Fibroblast of lung (primary cell): ENCODE measurements around the gene P4HA3. TPM values are rescaled to one million over a fixed set of nuclear protein-coding genes. Genes with fewer than 3 reads are reported as not detected.

ENCODE experiments used
- DNase-seq, 2 donors: peaks; one replicate each; pipeline versions ENCODE4 v3.0.0 to v3.0.0-alpha.2; 2010; ENCODE audit warnings: low read depth in 2 of 2
- H2AFZ ChIP-seq: 2 replicates; pipeline ENCODE4 v1.5.1; 2012; ENCODE audit warnings: low read length, control low read depth, inconsistent platforms
- H3K27ac ChIP-seq: 2 replicates; pipeline ENCODE4 v1.5.1; 2011; ENCODE audit warnings: low read length, control low read depth; ENCODE audit not compliant: insufficient read depth
- H3K27me3 ChIP-seq: 2 replicates; pipeline ENCODE4 v1.5.1; 2011; ENCODE audit warnings: mild to moderate bottlenecking, low read length; ENCODE audit not compliant: control insufficient read depth, insufficient read depth
- H3K36me3 ChIP-seq: 2 replicates; pipeline ENCODE4 v1.5.1; 2011; ENCODE audit warnings: low read length; ENCODE audit not compliant: control insufficient read depth, insufficient read depth
- H3K4me1 ChIP-seq: 2 replicates; pipeline ENCODE4 v1.5.1; 2011; ENCODE audit warnings: low read length; ENCODE audit not compliant: control insufficient read depth, insufficient read depth; ENCODE audit errors: extremely low read depth
- H3K4me2 ChIP-seq: 2 replicates; pipeline ENCODE4 v1.5.1; 2011; ENCODE audit warnings: low read length, control low read depth; ENCODE audit not compliant: insufficient read depth; ENCODE audit errors: extremely low read depth
- H3K4me3 ChIP-seq, 4 experiments: fragments of 200-600 bp in 1 of 4; sonication (generic) in 1 of 4; replicated peaks in 1 of 4; 2 replicates each; pipeline ENCODE4 v1.5.1; 2011 to 2016; ENCODE audit warnings: low read length in 4 of 4, low read depth in 3 of 4, mild to moderate bottlenecking in 3 of 4, control low read depth in 2 of 4, inconsistent platforms in 1 of 4, mixed read lengths in 1 of 4; ENCODE audit not compliant: insufficient read depth in 1 of 4; ENCODE audit errors: control extremely low read depth in 1 of 4
- H3K79me2 ChIP-seq: 2 replicates; pipeline ENCODE4 v1.5.1; 2012; ENCODE audit warnings: mild to moderate bottlenecking, low read length, inconsistent platforms; ENCODE audit not compliant: control insufficient read depth, insufficient read depth
- H3K9ac ChIP-seq: 2 replicates; pipeline ENCODE4 v1.5.1; 2011; ENCODE audit warnings: mild to moderate bottlenecking, low read length, control low read depth; ENCODE audit not compliant: insufficient read depth
- H3K9me3 ChIP-seq: 2 replicates; pipeline ENCODE4 v1.5.1; 2012; ENCODE audit warnings: low read depth, low read length; ENCODE audit not compliant: control insufficient read depth, insufficient read depth
- H4K20me1 ChIP-seq: 2 replicates; pipeline ENCODE4 v1.5.1; 2011; ENCODE audit warnings: low read length; ENCODE audit not compliant: control insufficient read depth, insufficient read depth; ENCODE audit errors: extremely low read depth
- EZH2 ChIP-seq: IDR thresholded peaks from 2 replicates; pipeline ENCODE4 v1.5.1; 2012; ENCODE audit warnings: low read length, control low read depth, mild to moderate bottlenecking; ENCODE audit errors: missing control alignments
- polyA minus RNA-seq: library from RNA; depleted of rRNA, polyadenylated mRNA; stranded (reverse); fragments of >200 nt; gene quantifications from 2 replicates; pipeline ENCODE4 v1.2.3, GENCODE V29; 2011; ENCODE audit warnings: low replicate concordance
- polyA plus RNA-seq, 2 donors: library from polyadenylated mRNA; depleted of rRNA in 1 of 2; stranded (reverse) in 1 of 2; unstranded in 1 of 2; fragments of >200 nt; gene quantifications; 2 replicates each; pipeline ENCODE4 v1.2.1, GENCODE V29; 2011 to 2012; ENCODE audit warnings: missing spikeins in 1 of 2
- total RNA-seq: library from RNA; depleted of rRNA; stranded (reverse); fragments of >200 nt; gene quantifications from 2 replicates; pipeline ENCODE4 v1.2.1, GENCODE V29; 2014
- TF ChIP-seq, protein P1 (sequence below), 2 donors: IDR thresholded peaks in 1 of 2; conservative IDR thresholded peaks in 1 of 2; 1 replicate in 1 of 2; 2 replicates in 1 of 2; pipeline ENCODE4 v1.5.1; 2011 to 2012; ENCODE audit warnings: low read length in 2 of 2, control low read depth in 1 of 2, inconsistent platforms in 1 of 2, low read depth in 1 of 2, mild to moderate bottlenecking in 1 of 2

Gene P4HA3
- total RNA-seq (4.1 and 5.1 TPM in 2 replicates), polyA plus RNA-seq (2.2 and 3.1 TPM in 2 replicates), polyA minus RNA-seq (1.9 TPM in 1 of 2 replicates, not detected in the other)
- polyA plus RNA-seq (2012) = 1.8 and 2.6 TPM in 2 replicates

DNA sequence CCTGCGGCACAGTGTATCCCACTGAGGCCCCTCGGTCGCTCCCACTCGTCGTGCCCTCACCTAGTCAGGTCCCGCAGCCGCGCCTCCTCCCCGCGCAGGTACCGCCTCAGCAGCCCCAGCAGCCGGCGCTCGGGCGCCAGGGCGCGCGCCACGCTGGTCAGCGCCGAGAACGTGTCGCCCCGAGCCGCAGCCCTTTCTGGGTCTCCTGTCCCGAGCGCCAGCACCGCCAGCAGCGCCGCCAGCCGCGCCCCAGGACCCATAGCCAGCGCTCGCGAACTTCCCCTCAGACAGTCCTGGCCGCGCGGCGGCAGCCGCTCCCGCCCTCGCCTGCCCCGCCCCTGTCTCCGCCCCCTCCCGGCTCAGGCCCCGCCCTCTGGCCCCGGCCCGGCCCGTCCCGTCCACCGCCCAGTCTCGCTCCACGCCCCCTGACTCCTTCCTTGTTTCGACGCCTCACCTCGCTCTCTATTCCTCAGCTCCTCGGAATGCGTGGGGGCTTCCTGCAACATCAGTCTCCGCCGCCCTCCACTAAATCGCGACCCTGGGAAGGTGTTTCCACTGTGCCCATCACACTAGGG lies at the start of gene P4HA3:
Gene P4HA3 (minus strand): TSS at position 289 of the 575 bp plus-strand sequence. CDS start 29 bp downstream, at position 260.
- Histone ChIP-seq H3K79me2 (no peaks in the 10 kb centered on the region), H3K4me3 (peak within 1 kb of the TSS; percentile 28 to 61 (median 56)), H3K9ac (no peak within 1 kb of the TSS), H3K4me2 (peak within 1 kb of the TSS; percentile 77), H3K4me1 (peaks cover 6% of the 10 kb centered on the region), H3K36me3 (no peaks in the 10 kb centered on the region), H3K27ac (no peak within 1 kb of the TSS), H3K27me3 (no peaks in the 10 kb centered on the region), H3K9me3 (no peaks in the 10 kb centered on the region), H2AFZ (peak within 1 kb of the TSS; percentile 54), H4K20me1 (no peaks in the 10 kb centered on the region)
- no peak for TF ChIP-seq EZH2
- TF ChIP-seq, protein P1, sequence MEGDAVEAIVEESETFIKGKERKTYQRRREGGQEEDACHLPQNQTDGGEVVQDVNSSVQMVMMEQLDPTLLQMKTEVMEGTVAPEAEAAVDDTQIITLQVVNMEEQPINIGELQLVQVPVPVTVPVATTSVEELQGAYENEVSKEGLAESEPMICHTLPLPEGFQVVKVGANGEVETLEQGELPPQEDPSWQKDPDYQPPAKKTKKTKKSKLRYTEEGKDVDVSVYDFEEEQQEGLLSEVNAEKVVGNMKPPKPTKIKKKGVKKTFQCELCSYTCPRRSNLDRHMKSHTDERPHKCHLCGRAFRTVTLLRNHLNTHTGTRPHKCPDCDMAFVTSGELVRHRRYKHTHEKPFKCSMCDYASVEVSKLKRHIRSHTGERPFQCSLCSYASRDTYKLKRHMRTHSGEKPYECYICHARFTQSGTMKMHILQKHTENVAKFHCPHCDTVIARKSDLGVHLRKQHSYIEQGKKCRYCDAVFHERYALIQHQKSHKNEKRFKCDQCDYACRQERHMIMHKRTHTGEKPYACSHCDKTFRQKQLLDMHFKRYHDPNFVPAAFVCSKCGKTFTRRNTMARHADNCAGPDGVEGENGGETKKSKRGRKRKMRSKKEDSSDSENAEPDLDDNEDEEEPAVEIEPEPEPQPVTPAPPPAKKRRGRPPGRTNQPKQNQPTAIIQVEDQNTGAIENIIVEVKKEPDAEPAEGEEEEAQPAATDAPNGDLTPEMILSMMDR (conservative IDR thresholded peaks at IDR 0.05 in 1 of 2, IDR thresholded peaks at IDR 0.05 in 1 of 2; ENCODE audit: low read depth in 1 of 2, low read length in 2 of 2) = no peak
- peak; percentile 46 to 51 for DNase-seq

DNA sequence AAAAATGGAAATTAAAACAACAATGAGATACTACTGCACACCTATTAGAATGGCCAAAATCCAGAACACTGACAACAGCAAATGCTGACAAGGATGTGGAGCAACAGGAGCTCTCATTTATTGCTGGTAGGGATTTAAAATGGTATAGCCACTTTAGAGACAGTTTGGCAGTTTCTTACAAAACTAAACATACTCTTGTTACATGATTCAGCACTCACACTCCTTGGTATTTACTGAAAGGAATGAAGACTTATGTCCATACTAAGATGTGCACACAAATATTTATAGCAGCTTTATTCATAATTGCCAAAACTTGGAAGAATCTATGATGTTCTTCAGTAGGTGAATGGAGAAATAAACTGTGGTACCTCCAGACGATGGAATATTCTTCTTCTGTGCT lies 46.0 kb upstream of the P4HA3 start:
- no peaks in the 10 kb centered on the region for H3K27me3 ChIP-seq
- no peaks in the 10 kb centered on the region for H3K36me3 ChIP-seq
- TF ChIP-seq, protein P1 (conservative IDR thresholded peaks at IDR 0.05 in 1 of 2, IDR thresholded peaks at IDR 0.05 in 1 of 2; ENCODE audit: low read depth in 1 of 2, low read length in 2 of 2) = no peak
- TF ChIP-seq EZH2 = no peak
- H2AFZ ChIP-seq = no peak overlapping the region
- no peaks in the 10 kb centered on the region for H3K79me2 ChIP-seq
- DNase-seq = peak in 1 of 2 donors; percentile 2
- no peak overlapping the region for H3K9ac ChIP-seq
- no peaks in the 10 kb centered on the region for H3K9me3 ChIP-seq
- H4K20me1 ChIP-seq = no peaks in the 10 kb centered on the region
- H3K27ac ChIP-seq = no peak overlapping the region
- H3K4me3 ChIP-seq = no peak overlapping the region
- no peak overlapping the region for H3K4me2 ChIP-seq
- no peaks in the 10 kb centered on the region for H3K4me1 ChIP-seq

DNA sequence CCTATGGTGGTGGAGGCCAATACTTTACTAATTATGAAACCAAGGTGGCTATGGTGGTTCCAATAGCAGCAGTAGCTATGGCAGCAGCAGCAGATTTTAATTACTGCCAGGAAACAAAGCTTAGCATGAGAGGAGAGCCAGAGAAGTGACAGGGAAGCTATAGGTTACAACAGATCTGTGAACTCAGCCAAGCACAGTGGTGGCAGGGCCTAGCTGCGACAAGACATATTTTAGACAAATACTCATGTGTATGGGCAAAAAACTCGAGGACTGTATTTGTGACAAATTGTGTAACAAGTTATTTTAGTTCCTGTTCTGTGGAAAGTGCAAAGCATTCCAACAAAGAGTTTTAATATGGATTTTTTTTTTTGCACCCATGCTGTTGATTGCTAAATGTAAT lies 44.2 kb upstream of the P4HA3 start:
- Histone ChIP-seq H3K27me3 (no peaks in the 10 kb centered on the region), H3K36me3 (no peaks in the 10 kb centered on the region), H3K4me3 (no peak overlapping the region), H3K27ac (no peak overlapping the region), H3K79me2 (no peaks in the 10 kb centered on the region), H3K9ac (no peak overlapping the region), H3K9me3 (no peaks in the 10 kb centered on the region), H4K20me1 (no peaks in the 10 kb centered on the region), H3K4me1 (no peaks in the 10 kb centered on the region), H2AFZ (no peak overlapping the region), H3K4me2 (no peak overlapping the region)
- TF ChIP-seq, protein P1 (conservative IDR thresholded peaks at IDR 0.05 in 1 of 2, IDR thresholded peaks at IDR 0.05 in 1 of 2; ENCODE audit: low read depth in 1 of 2, low read length in 2 of 2) = no peak
- TF ChIP-seq EZH2 = no peak
- DNase-seq = no peak
